Keratinocyte (primary cell): ENCODE measurements around the gene MPZL2. TPM values are rescaled to one million over a fixed set of nuclear protein-coding genes. Genes with fewer than 3 reads are reported as not detected.

Source experiments
- DNase-seq: peaks from one replicate; pipeline ENCODE4 v3.0.0-alpha.2; 2011; ENCODE audit warnings: low read depth, missing footprints, low spot score
- FAIRE-seq: peaks from 2 replicates; lab custom pipeline; 2011; peaks lifted over from hg19 to GRCh38; lab: Jason Lieb, UNC
- H2AFZ ChIP-seq: 2 replicates; pipeline ENCODE4 v1.6.0; 2012; ENCODE audit warnings: low read length, control low read depth, inconsistent platforms; ENCODE audit not compliant: control insufficient read depth
- H3K27ac ChIP-seq: 2 replicates; pipeline ENCODE4 v1.5.1; 2011; ENCODE audit warnings: low read length; ENCODE audit not compliant: control insufficient read depth, insufficient read depth
- H3K27me3 ChIP-seq: 3 replicates; pipeline ENCODE4 v1.6.0; 2011; ENCODE audit warnings: low read length; ENCODE audit not compliant: control insufficient read depth, insufficient read depth; ENCODE audit errors: extremely low read depth
- H3K36me3 ChIP-seq, 2 experiments: 2 replicates in 1 of 2; 3 replicates in 1 of 2; pipeline ENCODE4 v1.5.1; 2011; ENCODE audit warnings: low read length in 2 of 2, mild to moderate bottlenecking in 1 of 2; ENCODE audit not compliant: control insufficient read depth in 2 of 2, insufficient read depth in 2 of 2; ENCODE audit errors: extremely low read depth in 1 of 2
- H3K4me1 ChIP-seq: 3 replicates; pipeline ENCODE4 v1.5.1; 2011; ENCODE audit warnings: low read length; ENCODE audit not compliant: control insufficient read depth, insufficient read depth; ENCODE audit errors: extremely low read depth
- H3K4me2 ChIP-seq: 3 replicates; pipeline ENCODE4 v1.6.0; 2011; ENCODE audit warnings: low read depth, low read length; ENCODE audit not compliant: control insufficient read depth, insufficient read depth; ENCODE audit errors: extremely low read depth
- H3K4me3 ChIP-seq, 3 experiments: fragments of 200-600 bp in 1 of 3; sonication (generic) in 1 of 3; 2 replicates in 2 of 3; 3 replicates in 1 of 3; pipeline ENCODE4 v1.5.1; 2011 to 2016; ENCODE audit warnings: low read length in 3 of 3, mild to moderate bottlenecking in 3 of 3, control low read depth in 2 of 3, inconsistent platforms in 1 of 3, low read depth in 1 of 3, mixed read lengths in 1 of 3, mixed run types in 1 of 3, moderate library complexity in 1 of 3; ENCODE audit not compliant: control insufficient read depth in 2 of 3, insufficient read depth in 2 of 3; ENCODE audit errors: extremely low read depth in 1 of 3
- H3K79me2 ChIP-seq: 2 replicates; pipeline ENCODE4 v1.6.0; 2012; ENCODE audit warnings: low read length; ENCODE audit not compliant: control insufficient read depth, insufficient read depth
- H3K9ac ChIP-seq: 3 replicates; pipeline ENCODE4 v1.6.0; 2011; ENCODE audit warnings: low read length; ENCODE audit not compliant: control insufficient read depth, insufficient read depth; ENCODE audit errors: extremely low read depth
- H3K9me1 ChIP-seq: 3 replicates; pipeline ENCODE4 v1.6.0; 2011; ENCODE audit warnings: low read length; ENCODE audit not compliant: control insufficient read depth, insufficient read depth; ENCODE audit errors: extremely low read depth
- H3K9me3 ChIP-seq: 2 replicates; pipeline ENCODE4 v1.5.1; 2012; ENCODE audit warnings: low read depth, low read length; ENCODE audit not compliant: control insufficient read depth
- H4K20me1 ChIP-seq: 3 replicates; pipeline ENCODE4 v1.6.0; 2011; ENCODE audit warnings: low read length; ENCODE audit not compliant: control insufficient read depth, insufficient read depth; ENCODE audit errors: extremely low read depth
- CTCF ChIP-seq, 3 experiments: IDR thresholded peaks in 1 of 3; conservative IDR thresholded peaks in 1 of 3; optimal IDR thresholded peaks in 1 of 3; 2 replicates in 2 of 3; 3 replicates in 1 of 3; pipeline versions ENCODE3 to v1.5.1; 2011; ENCODE audit warnings: low read length in 3 of 3, mild to moderate bottlenecking in 3 of 3, moderate library complexity in 2 of 3, control low read depth in 1 of 3, inconsistent platforms in 1 of 3; ENCODE audit not compliant: insufficient read depth in 2 of 3; ENCODE audit errors: extremely low read depth in 1 of 3
- EZH2 ChIP-seq: IDR thresholded peaks from one replicate; pipeline ENCODE4 v1.6.1; 2012; ENCODE audit warnings: inconsistent platforms, mild to moderate bottlenecking, low read length, moderate library complexity
- dilution Hi-C: fragments of 300-500 bp; cut with MboI; formaldehyde crosslinking; loops from one replicate; pipeline ENCODE4 v1.7.0; 2020; ENCODE audit warnings: low sequenced_read_pairs; ENCODE audit not compliant: extremely low pct_ligation_motif_present
- polyA plus RNA-seq, 5 experiments: library from polyadenylated mRNA; depleted of rRNA in 3 of 5; stranded (reverse) in 3 of 5; stranded (forward) in 1 of 5; unstranded in 1 of 5; fragments of >200 nt; gene quantifications; 1 replicate in 1 of 5; 2 replicates in 3 of 5; 3 replicates in 1 of 5; pipeline versions ENCODE4 v1.2.1 to v1.2.3, GENCODE V29; 2011 to 2012; ENCODE audit warnings: missing spikeins in 2 of 5, low read depth in 1 of 5, low replicate concordance in 1 of 5

The MPZL2 gene
- polyA plus RNA-seq, 1 donor (not counting 4 experiments of a cell fraction or from before 2014, with no cell fraction given): 225 TPM

- peak overlapping the region; percentile 76 for H3K4me2 ChIP-seq
- no peaks in the 10 kb centered on the region for H3K27me3 ChIP-seq
- no peaks in the 10 kb centered on the region for H4K20me1 ChIP-seq
- peak; percentile 40 for DNase-seq
- peak overlapping the region; percentile 62 for H3K27ac ChIP-seq
- dilution Hi-C loops: no loop called here
- no peaks in the 10 kb centered on the region for H3K9me3 ChIP-seq
- H2AFZ ChIP-seq: peak overlapping the region; percentile 13
- H3K79me2 ChIP-seq: no peaks in the 10 kb centered on the region
- peak; percentile 78 for FAIRE-seq
- no peak for TF ChIP-seq EZH2
- no peak for TF ChIP-seq CTCF (optimal IDR thresholded peaks at IDR 0.05 in 1 of 3, IDR thresholded peaks at IDR 0.05 in 1 of 3, conservative IDR thresholded peaks at IDR 0.05 in 1 of 3; ENCODE audit: extremely low read depth in 1 of 3, insufficient read depth in 2 of 3, low read length in 3 of 3)
- H3K9me1 ChIP-seq: no peaks in the 10 kb centered on the region
- no peaks in the 10 kb centered on the region for H3K36me3 ChIP-seq
- peak overlapping the region; percentile 52 for H3K9ac ChIP-seq
- peak overlapping the region in 1 of 3 experiments; percentile 50 for H3K4me3 ChIP-seq
- peaks cover 28% of the 10 kb centered on the region for H3K4me1 ChIP-seq
Observed at GRCh38 chr11:118291477-118292135, 27.5 kb upstream of the MPZL2 start.

DNA sequence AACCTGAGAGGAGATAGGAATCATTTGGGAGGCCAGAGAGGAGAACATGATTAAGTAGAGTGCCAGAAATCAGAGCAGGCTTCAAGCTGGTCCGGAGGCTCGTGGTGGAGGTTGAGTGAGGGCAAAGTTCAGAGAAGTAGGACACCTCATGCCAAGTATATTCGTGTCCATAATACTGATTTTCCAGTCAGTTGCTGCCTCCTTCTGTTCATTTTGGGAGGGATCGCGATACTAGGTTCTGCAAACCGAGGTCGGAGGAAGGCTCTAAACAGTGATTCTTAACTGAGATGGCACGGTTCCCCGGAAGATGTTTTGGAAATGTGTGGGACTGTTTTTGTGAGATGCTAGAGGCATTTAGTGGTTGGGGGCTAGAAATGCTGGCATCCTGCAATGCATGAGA lies 26.8 kb upstream of the MPZL2 start:
- FAIRE-seq (peak; percentile 64), DNase-seq (no peak)
- peak overlapping the region; percentile 45 for H2AFZ ChIP-seq
- no peaks in the 10 kb centered on the region for H3K27me3 ChIP-seq
- dilution Hi-C loops: no loop called here
- no peaks in the 10 kb centered on the region for H3K9me3 ChIP-seq
- H3K79me2 ChIP-seq: no peaks in the 10 kb centered on the region
- no peaks in the 10 kb centered on the region for H3K36me3 ChIP-seq
- H3K9me1 ChIP-seq: no peaks in the 10 kb centered on the region
- H3K4me3 ChIP-seq: peak overlapping the region in 1 of 3 experiments; percentile 50
- peaks cover 30% of the 10 kb centered on the region for H3K4me1 ChIP-seq
- TF ChIP-seq CTCF (optimal IDR thresholded peaks at IDR 0.05 in 1 of 3, IDR thresholded peaks at IDR 0.05 in 1 of 3, conservative IDR thresholded peaks at IDR 0.05 in 1 of 3; ENCODE audit: extremely low read depth in 1 of 3, insufficient read depth in 2 of 3, low read length in 3 of 3) (peak; percentile 45 to 86 (median 83)), EZH2 (no peak)
- H3K27ac ChIP-seq: peak overlapping the region; percentile 62
- no peaks in the 10 kb centered on the region for H4K20me1 ChIP-seq
- peak overlapping the region; percentile 52 for H3K9ac ChIP-seq
- peak overlapping the region; percentile 76 for H3K4me2 ChIP-seq
